ENCODE results near the gene PKM.

GRCh38 chr15:72242775-72243370 lies 11.9 kb upstream of the PKM start:
- TF ChIP-seq CTCF (optimal IDR thresholded peaks at IDR 0.05 in 1 of 3, IDR thresholded peaks at IDR 0.05 in 1 of 3, conservative IDR thresholded peaks at IDR 0.05 in 1 of 3; ENCODE audit: extremely low read depth in 1 of 3, insufficient read depth in 2 of 3, low read length in 3 of 3) (no peak), EZH2 (IDR thresholded peaks at IDR 0.05; ENCODE audit: low read length) (no peak)
